ENCODE measurements around the gene OSBP2.

DNA sequence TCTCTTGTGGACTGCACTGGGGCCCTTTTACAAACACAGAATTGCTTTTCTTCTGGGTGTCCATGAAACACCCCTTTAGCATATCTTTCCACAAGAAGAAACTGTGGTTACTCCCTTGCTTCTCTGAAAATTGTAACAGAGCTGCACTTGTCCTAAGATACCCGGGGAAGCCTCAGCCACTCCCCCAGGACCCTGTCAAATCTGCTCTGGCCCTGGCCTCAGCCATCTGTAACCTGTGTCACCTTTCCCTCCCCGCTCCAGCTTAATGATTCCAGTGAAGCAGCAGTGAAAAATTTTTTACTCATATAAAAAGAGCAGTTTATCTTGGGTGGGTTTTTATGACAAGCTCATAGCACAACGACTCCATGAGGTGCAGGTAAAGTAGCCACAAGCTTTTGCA is 23.6 kb upstream of the OSBP2 start:
- TF ChIP-seq, protein P1, sequence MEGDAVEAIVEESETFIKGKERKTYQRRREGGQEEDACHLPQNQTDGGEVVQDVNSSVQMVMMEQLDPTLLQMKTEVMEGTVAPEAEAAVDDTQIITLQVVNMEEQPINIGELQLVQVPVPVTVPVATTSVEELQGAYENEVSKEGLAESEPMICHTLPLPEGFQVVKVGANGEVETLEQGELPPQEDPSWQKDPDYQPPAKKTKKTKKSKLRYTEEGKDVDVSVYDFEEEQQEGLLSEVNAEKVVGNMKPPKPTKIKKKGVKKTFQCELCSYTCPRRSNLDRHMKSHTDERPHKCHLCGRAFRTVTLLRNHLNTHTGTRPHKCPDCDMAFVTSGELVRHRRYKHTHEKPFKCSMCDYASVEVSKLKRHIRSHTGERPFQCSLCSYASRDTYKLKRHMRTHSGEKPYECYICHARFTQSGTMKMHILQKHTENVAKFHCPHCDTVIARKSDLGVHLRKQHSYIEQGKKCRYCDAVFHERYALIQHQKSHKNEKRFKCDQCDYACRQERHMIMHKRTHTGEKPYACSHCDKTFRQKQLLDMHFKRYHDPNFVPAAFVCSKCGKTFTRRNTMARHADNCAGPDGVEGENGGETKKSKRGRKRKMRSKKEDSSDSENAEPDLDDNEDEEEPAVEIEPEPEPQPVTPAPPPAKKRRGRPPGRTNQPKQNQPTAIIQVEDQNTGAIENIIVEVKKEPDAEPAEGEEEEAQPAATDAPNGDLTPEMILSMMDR (conservative IDR thresholded peaks at IDR 0.05; ENCODE audit: low read length): no peak
- TF ChIP-seq EZH2phosphoT487 (IDR thresholded peaks at IDR 0.05; ENCODE audit: borderline replicate concordance): no peak

All from Loucy (cell line).